ENCODE measurements around the gene PDS5B.

GRCh38 chr13:32669030-32669646 lies 82.9 kb downstream of the PDS5B start:
- no peak for TF ChIP-seq POLR2A (IDR thresholded peaks at IDR 0.05)
- TF ChIP-seq, protein P1, sequence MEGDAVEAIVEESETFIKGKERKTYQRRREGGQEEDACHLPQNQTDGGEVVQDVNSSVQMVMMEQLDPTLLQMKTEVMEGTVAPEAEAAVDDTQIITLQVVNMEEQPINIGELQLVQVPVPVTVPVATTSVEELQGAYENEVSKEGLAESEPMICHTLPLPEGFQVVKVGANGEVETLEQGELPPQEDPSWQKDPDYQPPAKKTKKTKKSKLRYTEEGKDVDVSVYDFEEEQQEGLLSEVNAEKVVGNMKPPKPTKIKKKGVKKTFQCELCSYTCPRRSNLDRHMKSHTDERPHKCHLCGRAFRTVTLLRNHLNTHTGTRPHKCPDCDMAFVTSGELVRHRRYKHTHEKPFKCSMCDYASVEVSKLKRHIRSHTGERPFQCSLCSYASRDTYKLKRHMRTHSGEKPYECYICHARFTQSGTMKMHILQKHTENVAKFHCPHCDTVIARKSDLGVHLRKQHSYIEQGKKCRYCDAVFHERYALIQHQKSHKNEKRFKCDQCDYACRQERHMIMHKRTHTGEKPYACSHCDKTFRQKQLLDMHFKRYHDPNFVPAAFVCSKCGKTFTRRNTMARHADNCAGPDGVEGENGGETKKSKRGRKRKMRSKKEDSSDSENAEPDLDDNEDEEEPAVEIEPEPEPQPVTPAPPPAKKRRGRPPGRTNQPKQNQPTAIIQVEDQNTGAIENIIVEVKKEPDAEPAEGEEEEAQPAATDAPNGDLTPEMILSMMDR (IDR thresholded peaks at IDR 0.05), result peak; percentile 28 to 70 (median 56)
